Astrocyte (in vitro differentiated cells and primary cell): Measurements from ENCODE around the gene TICRR.

ENCODE experiments used
- CTCF ChIP-seq: IDR thresholded peaks from 2 replicates; pipeline ENCODE4 v1.5.1; 2011; ENCODE audit warnings: low read depth, mild to moderate bottlenecking, inconsistent platforms, low read length, moderate library complexity; ENCODE audit not compliant: insufficient read depth
- EZH2 ChIP-seq: IDR thresholded peaks from 2 replicates; pipeline ENCODE4 v1.6.1; 2012; ENCODE audit warnings: mild to moderate bottlenecking, low read length, inconsistent platforms; ENCODE audit not compliant: insufficient read depth

- no peak for TF ChIP-seq EZH2
- no peak for TF ChIP-seq CTCF
Measured at GRCh38 chr15:89555768-89556167, 19.5 kb upstream of the TICRR start.
